Stimulated activated CD8-positive, alpha-beta memory T cell treated with anti-CD3 and anti-CD28 coated beads, Interleukin-15, amount 100 ng/mL, for 48 hours (primary cell): ENCODE data around the gene MYO15B.
"Not testable (repeated sequence)": the region's sequence is repeated elsewhere in the genome, so short reads cannot be mapped to it uniquely, and the experiment has no call there.

Experiments
- DNase-seq, 2 donors: peaks; one replicate each; pipeline ENCODE4 v3.0.0-alpha.2; 2020; ENCODE audit warnings: low read depth in 2 of 2

Gene MYO15B

DNA sequence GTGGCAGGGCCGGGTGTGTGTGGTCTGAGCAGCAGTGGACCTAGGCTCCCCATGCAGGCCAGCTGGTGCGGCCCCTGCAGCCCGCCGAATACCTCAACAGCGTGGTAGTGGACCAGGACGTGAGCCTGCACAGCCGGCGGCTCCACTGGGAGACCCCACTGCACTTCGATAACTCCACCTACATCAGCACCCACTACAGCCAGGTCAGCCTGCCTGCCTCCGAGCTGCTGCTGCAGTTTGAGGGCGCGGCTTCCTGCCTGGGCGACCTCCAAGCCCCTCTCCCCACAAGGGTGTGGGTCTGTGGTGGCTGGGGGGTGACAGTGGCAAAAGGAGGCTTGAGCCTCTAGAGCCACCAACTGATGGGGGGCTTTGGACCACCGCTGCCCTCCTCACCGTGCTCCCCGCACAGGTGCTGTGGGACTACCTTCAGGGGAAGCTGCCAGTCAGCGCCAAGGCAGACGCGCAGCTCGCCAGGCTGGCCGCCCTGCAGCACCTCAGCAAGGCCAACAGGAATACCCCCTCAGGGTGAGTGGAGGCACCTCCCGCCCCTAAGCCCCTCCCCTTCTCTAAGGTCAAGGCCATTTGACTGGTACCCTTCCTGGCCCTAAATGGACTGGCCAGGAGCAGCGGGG, 37.2 kb downstream of the MYO15B start:
- no peak for DNase-seq

DNA sequence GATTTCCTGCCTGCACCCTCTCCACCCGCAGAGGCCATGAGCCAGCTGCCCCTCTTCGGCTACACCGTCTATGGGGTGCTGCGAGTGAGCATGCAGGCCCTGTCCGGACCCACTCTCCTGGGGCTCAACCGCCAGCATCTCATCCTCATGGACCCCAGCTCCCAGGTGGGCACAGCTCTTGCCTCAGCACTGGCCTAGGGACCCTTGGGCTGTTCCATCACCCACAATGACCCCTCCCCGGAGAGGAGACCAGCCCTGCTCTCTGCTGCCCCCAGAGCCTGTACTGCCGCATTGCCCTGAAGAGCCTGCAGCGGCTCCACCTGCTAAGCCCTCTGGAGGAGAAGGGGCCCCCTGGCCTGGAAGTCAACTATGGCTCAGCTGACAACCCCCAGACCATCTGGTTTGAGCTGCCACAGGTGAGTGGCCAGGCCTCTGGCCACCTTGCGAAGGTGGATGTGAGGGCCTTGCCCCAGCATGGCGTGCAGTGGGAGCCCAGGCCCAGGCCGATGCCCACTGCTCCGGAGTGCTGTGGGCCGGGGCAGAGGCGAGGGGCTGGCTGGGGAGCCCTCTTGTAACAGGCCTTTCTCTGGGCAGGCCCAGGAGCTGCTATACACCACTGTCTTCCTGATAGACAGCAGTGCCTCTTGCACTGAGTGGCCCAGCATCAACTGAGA, 38.4 kb downstream of the MYO15B start:
- no peak for DNase-seq

DNA sequence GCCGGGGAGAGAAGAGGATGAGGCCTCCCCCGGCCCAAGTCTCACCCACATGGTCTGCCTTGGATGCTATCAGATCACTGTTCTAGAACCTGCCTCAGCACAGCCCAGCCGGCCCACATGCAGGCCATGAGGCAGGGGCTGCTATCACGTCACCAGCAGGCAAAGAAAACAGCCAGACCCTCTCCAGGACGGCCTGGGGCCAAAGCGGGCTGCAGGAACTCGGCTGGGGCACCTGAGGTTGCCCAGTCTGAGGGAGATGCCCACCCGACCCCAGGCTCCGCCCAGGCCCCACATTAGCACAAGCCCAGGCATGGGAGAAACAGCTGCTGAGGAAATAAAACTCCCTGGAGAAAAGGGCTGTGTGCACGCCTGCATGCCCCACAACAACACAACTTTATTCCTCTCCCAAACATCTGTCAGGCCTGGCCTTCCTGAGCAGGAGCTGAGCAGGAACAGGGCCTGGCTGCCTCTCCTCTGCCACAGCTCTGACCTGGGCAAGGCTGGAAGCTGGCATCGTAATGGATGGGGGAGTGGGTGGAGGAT, 39.0 kb downstream of the MYO15B start:
- DNase-seq, result no peak

DNA sequence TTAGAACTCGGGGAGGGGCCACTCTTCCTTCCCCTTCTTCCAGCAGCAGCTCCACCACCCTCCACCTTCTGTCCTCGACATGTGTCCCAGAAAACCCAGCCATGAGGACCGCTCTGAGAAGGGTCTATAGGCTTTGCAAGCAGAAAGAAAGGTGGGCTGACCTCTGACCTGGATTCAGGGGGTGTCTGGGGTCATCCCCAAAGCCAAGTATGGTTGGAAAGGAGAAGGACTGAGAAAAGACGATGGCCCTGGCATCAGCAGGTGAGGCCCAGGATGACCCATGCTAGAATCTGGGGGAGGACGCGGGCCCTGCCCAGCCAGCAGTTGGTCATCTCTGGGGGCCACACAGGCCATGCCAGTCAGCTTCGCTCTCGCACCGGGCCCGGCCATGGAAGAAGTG, 39.5 kb downstream of the MYO15B start:
- no peak for DNase-seq

DNA sequence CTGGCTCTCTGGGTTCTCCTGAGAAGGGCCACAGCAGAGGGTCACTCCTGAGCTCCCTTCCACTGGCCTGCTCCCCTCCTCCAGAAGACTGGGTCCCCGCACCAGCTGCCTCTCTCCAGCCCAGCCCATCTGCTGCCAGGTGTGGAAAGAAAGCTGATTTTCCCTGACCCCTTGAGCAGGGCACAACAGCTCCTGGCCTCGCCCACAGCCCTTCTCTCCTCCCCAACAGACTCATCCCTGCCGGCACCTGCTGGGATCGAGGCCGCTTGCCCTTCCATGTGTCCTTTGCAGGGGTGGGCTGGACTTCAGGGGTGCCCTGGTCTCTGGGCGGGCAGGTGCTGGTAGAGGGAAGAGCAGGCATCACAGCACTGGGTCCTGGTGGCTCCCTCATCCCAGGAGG, 40.8 kb downstream of the MYO15B start:
- no peak for DNase-seq

DNA sequence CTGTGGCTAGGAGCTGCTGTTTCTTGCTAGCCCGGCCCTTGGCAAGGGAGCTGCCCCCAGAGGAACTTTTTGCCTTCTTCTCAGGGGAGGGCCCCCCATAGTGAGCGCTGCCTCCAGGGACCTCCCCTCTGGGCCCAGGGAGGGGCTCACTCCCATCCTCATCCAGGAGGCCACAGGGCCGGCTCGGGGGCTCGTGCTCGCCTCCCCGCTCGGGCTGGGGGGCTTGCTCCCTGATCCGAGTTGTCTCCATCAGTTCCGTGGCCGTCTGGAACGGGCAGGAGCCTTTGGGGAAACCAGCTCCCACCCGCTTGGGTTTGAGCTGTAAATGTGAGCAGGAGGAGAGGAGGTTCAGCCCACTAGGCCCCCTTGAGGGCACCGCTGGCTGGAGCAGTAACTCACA, 41.6 kb downstream of the MYO15B start:
- DNase-seq, result no peak

DNA sequence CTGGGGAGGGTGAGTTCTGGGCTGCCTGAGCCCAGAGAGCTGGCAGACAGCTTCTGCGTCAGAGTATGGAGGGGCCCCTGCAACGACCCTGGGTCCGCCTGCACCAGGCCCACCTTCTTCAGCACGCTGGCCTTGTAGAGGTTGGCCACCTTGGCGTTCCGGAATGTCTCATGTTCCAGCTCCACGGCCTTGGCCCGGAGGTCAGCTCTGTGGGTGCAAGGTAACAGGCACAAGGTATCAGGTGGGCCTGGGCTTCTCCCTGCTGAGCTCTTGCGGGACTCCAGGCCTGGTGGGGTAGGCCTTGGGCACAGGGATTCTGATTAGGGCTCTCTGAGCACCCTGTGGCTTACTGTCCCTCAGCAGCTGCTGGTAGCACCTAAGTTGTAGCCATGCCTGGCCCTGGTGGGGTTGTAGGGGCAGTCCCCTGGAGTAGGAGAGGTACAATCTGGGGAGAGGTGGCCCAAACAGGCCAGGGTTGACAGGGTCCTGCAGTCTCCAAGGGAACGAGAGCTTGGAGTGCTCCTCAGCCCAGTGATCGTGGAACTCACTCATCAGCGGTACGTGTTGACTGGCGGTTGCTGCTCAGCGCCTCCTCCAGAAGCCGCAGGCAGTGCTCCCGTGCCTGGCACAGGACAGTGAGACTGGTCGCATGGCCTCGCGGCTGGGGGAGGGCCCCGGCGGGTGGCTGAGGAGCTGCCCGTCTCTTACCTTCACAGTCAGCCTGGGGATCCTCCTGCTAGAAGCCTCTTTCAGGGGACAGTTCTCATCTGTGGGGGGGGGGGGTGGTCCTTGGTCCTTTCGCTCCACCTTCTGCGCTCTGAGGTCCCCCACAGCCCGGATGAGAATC, 42.7 kb downstream of the MYO15B start:
- DNase-seq, result no peak

DNA sequence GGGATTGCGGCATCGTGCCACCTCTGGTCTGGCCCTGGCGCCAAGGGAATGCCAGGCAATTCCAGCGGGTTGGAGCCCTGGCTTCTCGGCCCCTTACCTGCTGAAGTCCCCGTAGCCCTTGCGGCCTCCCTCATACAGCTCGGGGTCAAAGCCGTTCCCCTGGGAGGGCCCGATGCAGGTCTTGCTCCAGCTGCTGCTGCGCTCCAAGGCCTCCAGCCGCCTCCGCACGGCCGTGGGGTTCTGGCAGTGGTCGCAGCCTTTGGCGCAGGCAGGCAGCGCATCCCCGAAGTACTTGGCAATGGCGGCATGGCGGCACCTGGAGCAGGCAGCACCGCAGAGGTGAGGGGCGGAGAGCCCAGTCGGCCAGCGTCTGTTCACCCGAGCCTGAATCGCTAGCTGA, 43.8 kb downstream of the MYO15B start:
- no peak for DNase-seq

DNA sequence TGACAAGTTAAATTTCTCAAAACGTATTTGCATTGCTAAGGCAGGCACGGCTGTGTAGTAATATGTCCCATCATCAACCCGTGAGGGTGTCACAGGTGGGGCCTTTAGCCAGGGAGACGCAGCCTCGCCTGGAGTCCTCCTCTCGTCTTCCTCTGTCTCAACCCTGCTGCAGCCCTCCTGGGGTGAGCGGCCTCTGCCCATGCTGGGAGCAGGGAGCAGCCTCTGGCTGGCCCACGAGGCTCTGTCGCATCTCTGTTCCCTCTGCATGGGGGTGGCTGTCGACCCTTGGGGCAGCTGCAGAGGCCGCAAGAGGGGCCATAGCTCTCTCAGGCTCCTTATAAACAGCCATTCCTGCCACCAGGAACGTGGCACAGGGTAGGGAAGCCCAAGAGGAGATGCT, 44.8 kb downstream of the MYO15B start:
- DNase-seq, result no peak

DNA sequence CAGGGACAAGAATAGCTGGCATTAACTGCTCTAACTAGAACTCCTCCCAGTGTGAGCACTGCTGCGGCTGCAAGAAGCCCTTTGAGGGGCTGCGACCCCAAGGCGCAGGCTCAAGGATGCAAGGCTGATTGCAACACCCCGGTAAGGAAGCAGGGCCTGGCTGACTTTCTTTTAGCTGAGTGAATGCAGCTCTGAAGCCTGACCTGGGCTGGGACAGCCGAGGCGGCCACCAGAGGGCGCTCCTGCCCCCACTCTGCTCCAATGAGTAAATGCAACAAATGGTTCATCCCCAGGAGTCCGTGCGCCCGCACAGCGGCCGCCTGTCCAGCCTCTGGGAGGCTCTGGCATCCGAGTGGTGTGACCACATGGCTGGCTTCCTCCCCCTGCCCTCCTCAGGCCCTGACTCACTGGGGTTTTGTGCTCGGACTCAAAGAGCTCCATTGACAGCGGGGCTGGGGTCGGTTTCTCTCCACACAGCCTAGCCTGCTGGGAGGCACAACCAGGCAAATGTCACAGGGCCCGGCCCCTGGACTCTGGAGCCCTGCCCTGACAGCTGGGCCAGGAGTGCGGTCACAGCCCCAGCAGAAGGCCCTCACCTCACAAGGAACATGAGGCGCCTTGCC, 45.4 kb downstream of the MYO15B start, which contains the start of gene SMIM5:
TSS of gene SMIM5 (plus strand) at position 572 of the 623 bp plus-strand sequence. CDS start 6,768 bp downstream, outside the sequence.
- peak; percentile 61 to 66 for DNase-seq

DNA sequence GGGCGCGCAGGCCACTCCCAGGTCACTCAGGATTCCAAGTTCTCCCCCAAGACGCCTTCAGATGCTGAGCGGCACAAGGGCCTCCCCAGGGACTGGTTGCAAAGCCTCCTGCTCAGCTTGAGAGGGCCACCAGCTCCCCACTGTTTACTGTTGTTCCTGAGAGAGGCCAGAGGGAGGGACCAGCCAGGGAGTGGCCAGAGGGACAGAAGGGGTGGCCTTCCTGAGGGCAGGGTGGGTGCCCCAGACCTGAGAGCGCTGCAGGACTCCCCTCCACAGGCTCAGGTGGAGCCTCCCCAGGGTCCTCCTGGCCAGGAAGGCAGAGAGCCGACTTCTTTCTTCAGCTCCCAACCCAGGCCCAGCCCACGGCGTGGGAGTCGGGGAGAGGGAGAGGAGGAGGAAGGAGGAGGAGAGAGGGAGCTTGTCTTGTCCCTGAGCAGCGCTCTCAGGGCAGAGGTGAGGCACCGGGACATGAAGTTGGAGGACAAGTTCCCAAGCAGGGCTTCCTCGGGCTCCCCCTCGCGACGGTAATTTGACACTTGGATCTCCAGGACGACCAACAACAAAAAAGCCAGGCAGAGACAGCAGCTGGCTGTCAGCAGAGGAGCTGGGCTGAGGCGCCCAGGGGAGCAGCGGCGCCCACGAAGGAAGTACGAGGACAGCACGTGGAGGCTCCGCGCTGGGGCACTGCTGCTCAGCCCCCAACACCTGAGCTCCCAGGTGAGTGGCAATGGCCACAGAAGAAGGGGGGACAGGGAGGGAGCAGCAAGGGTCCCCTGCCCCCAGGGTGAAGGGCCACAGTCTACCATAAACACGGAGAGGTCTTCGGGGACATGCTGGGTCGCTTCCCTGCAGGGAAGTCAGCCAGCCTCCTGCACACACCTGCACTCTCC, 46.1 kb downstream of the MYO15B start:
- DNase-seq, result peak in 1 of 2 donors; percentile 14

DNA sequence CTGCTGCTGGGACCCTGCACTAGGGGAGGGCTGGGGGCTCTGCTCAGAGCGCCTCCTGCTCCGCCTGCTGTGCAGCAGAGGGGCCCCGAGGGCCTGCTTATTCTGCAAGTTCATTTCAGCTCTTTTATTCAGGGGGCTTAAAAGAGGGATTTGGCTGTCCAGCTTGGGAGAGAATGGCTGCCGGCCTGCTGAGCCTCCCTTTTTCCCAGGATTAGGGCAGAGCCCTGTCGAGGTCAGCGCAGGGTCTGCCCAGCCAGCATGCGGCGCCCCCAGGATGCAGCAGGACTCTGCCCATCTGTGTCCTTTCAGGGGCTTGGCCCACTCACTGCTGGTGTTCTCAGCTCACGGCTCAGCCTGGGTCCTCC, 46.8 kb downstream of the MYO15B start:
- no peak for DNase-seq

DNA sequence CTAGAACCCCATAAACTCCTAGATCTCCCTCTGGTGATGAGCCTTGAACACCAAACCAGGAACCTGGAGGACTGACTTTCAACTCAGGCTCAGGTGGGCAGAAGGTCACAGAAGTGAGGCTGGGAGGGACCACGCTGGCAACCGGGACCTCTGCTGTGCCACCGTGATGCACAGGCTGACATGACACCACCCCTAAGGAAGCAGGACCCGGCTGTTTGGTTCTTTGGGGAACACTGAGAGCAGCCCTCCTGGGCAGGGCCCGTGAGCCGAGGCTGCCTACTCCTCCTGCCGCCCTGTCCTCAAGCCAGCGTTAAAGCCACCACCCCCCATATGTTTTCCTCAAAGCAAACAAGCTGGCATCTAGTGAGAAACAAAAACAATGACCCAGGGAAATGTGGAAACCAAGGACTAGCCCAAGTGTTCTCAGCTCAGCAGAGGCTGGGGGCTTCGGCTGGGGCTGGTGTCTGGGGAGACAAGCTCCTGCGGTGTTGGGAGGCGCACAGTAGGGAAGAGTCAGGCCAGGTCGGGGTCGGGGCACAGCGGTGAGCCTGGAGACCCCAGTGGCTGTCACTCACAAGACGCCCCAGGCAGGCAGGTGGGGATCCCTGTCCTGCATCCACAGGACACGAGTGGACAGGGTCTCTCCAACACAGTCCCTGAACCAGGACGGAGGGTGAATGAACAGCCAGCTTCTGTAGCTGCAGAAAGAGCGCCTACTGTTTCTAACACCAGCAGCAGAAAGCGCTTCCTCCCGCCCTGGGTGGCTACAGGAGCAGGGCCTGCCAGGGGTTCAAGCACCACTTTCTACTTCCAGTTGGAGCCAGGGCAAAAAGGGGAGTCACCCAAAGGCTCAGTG, 47.4 kb downstream of the MYO15B start:
- no peak for DNase-seq

DNA sequence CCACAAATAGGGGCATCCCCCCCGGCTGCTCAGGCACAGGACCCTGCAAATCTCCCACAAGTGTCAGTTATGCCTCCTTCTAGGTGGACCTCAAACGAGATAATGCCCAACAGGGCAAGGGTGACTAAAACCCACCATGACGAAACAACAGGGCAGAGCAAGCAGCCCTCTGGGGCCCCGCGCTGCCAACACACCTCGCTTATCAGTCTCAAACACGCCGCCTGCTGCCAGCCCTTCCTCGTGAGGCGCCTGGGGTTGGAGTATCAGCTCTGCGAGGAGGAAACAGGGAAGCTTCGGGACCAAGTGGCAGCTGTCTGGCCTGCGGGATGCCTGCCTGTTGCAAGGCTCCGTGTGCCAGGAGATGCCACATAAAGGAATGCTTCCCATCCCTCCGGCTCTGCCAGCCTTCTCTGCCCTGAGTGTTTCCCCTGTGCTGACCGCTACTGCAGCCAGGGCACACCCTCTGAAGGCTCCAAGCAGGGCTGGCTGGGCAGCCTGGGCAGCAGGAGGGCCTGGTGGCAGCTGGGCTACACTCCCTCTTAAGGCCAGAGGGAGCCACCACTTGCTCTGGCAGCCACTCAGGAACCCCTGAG, 48.1 kb downstream of the MYO15B start:
- DNase-seq, result no peak

DNA sequence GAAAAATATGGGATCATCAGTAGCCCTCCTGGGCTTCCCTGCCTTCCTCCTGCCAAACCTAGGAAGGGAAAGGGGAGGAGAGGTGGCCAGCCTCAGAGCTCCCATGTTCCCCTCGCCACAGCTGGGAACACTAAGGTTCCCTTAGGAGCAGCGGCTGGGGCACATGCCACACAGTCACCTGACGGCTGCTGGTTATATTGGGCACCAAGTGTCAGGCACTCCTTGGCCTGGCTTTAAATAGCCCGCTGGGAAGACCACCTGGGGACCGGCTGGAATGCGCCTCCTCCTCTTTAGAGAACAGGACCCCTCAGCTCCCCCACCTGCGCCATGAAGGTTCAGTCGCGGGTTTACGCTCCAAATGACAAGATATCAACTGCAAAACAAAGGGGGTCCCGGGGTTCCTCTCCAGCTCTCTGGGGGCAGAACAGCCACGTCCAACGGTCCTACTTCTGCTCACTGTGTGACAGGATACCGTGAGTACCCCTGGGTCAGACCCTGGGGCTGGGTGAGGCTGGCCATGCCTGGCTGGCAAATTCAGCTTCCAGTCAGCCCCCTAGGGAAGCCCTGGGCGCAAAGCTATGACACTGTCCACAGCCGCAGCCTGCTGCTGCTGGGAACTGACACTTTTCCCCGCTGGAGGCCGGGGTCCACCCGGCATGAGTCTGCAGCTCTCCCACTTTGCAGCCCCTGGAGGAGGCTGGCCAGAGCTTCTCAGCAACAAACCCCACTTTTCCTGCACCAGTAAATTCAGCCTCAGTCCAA, 49.0 kb downstream of the MYO15B start:
- no peak for DNase-seq

DNA sequence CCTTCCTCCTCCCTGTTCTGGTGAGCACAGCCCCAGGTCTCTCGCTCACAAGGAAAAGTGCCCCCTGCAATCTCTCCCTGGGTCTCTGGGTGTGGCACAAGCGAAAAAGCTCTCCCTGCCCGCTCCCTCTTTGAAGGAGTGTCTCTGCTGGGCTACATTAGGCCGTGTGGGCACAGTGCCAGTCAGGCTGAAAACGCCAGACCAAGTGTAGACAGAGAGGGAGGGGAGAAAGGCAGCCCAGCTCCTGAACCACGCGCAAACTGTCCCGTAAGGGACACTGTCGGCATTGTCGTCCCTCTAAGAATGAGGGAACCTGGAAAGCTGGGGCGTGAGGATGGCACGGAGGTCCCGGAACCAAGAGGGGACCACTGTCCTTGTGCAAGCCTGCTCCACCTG, 49.5 kb downstream of the MYO15B start:
- DNase-seq, result no peak

DNA sequence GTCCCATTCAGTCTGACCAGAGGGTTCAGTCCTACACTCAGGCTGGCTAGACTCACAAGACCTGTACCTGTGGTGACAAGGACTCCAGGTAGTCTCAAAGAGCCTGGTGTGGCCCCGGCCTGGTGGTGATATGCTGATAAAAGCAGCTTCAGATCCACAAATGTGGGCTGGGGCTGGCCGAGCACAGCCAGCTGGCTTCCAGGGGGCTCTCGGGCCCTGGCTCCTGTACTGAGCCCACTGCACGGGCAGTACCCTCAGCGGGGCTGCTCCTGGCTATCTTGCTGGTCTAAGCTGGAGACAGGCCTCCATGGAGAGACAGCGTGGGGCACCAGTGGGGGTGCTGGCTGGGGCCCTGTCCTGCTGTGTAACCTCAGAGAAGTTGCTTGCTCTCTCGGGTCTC, 50.0 kb downstream of the MYO15B start:
- no peak for DNase-seq

DNA sequence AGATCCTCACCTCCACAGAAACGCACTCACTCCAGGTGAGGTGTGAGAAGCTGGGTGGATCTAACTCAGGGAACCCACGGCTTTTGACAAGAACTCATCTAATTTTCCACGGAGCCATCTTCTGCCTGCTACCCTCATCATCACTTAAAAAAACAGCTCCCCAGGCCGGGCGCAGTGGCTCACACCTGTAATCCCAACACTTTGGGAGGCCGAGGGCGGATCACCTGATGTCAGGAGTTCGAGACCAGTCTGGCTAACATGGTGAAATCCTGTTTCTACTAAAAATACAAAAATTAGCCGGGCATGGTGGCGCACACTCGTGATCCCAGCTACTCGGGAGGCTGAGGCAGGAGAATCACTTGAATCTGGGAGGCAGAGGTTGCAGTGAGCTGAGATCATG, 50.4 kb downstream of the MYO15B start:
- not testable (repeated sequence) for DNase-seq

DNA sequence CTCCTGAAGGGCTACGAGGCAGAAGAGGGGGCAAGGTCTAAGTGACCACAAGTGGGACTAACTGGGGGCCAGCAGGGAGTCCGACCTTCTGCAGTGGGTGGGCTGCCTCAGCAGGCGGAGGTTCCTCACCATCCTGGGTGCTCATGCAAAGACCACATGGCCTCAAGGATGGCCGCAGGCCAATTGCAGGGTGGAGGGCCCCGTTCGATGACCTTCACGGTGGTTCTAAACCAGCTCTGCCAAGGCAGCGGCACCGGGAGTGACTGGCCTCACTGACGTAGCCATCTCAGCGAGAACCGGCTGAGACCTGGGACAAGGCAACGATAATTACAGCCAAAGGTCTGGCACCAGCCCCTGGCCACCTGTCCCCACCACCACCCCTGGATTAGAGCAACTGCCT, 51.3 kb downstream of the MYO15B start:
- no peak for DNase-seq
